ENCODE data around the gene FANCC. TPM values are rescaled to one million over a fixed set of nuclear protein-coding genes. Genes with fewer than 3 reads are reported as not detected.

FANCC gene
- total and polyA plus RNA-seq, 2 of the 4 experiments (the other 2 are of a cell fraction), result 4.7 to 6.3 TPM

GRCh38 chr9:95215336-95215898, 102.1 kb downstream of the FANCC start:
- Histone ChIP-seq H3K23ac (ENCODE audit: low read depth, low read length) (no peak overlapping the region), H3K79me1 (ENCODE audit: low read depth in 1 of 2, low read length in 2 of 2) (0 out of 4 replicates have a peak, but pooled peaks cover 0 to 5% of the 10 kb centered on the region in 2 experiments), H2BK5ac (ENCODE audit: low read depth, low read length, poor library complexity, severe bottlenecking) (no peak overlapping the region), H3K27me3 (ENCODE audit: control insufficient read depth, insufficient read depth, low read length) (no peaks in the 10 kb centered on the region), H4K20me1 (ENCODE audit: insufficient read depth, low read length) (no peaks in the 10 kb centered on the region), H2AK9ac (replicated peaks; ENCODE audit: low read depth, low read length, poor library complexity) (no peak overlapping the region), H3K4me2 (ENCODE audit: low read depth, low read length) (no peak overlapping the region), H2AFZ (replicated peaks; ENCODE audit: low read length, poor library complexity) (no peak overlapping the region), H3K4me1 (ENCODE audit: control insufficient read depth, insufficient read depth, low read length) (no peaks in the 10 kb centered on the region), H2AK5ac (ENCODE audit: low read depth, low read length) (no peak overlapping the region), H3K14ac (replicated peaks; ENCODE audit: low read depth, low read length) (no peak overlapping the region), H3K9me3 (ENCODE audit: control insufficient read depth, insufficient read depth, low read length) (no peaks in the 10 kb centered on the region), H3K18ac (ENCODE audit: low read depth, low read length) (no peak overlapping the region), H3K4me3 (ENCODE audit: insufficient read depth, low read depth, low read length) (no peak overlapping the region), H3K9me1 (ENCODE audit: insufficient read depth, low read length) (peaks cover 3% of the 10 kb centered on the region; the same call in 1 of the 2 replicates), H2BK120ac (ENCODE audit: low read depth, low read length) (no peak overlapping the region), H2BK20ac (ENCODE audit: low read depth, low read length) (no peak overlapping the region), H3K27ac (ENCODE audit: insufficient read depth, low read length) (no peak overlapping the region), H4K8ac (ENCODE audit: low read depth in 2 of 2, low read length in 2 of 2) (no peak overlapping the region), H4K91ac (ENCODE audit: insufficient read depth, low read depth, low read length) (no peak overlapping the region), H4K5ac (ENCODE audit: low read depth, low read length) (no peak overlapping the region), H2BK15ac (ENCODE audit: low read depth, low read length) (no peak overlapping the region), H3K4ac (ENCODE audit: low read depth, low read length) (no peak overlapping the region), H3K56ac (ENCODE audit: extremely low read depth, insufficient read depth, low read length) (no peak overlapping the region), H3K9ac (ENCODE audit: low read depth, low read length) (no peak overlapping the region), H3K36me3 (ENCODE audit: control insufficient read depth, insufficient read depth, low read length) (no peaks in the 10 kb centered on the region)
- intact Hi-C loops (cut with micrococcal nuclease) (no loop called here), dilution Hi-C loops (cut with HindIII; ENCODE audit: low sequenced_read_pairs, unreplicated experiment) (no loop called here), in situ Hi-C loops (cut with MboI; ENCODE audit: low sequenced_read_pairs) (no loop called here)
- TF ChIP-seq BHLHE40 (IDR thresholded peaks at IDR 0.05; ENCODE audit: low read depth, low read length) (no peak), USF2 (IDR thresholded peaks at IDR 0.05; ENCODE audit: low read depth, low read length) (no peak), RFX5 (IDR thresholded peaks at IDR 0.05; ENCODE audit: low read depth, low read length) (no peak), ELK1 (IDR thresholded peaks at IDR 0.05; ENCODE audit: borderline replicate concordance, low read depth, low read length) (no peak), CTCF (conservative IDR thresholded peaks at IDR 0.05; ENCODE audit: low read depth, low read length) (no peak), MAZ (IDR thresholded peaks at IDR 0.05; ENCODE audit: borderline replicate concordance, low read depth, low read length) (no peak), MXI1 (IDR thresholded peaks at IDR 0.05; ENCODE audit: borderline replicate concordance, low read depth, low read length) (no peak), SMC3 (IDR thresholded peaks at IDR 0.05; ENCODE audit: low read depth, low read length) (no peak)
- BruUV-seq (replicated peaks), result no TSS peak
- ATAC-seq (ENCODE audit: low read depth) (no peak), DNase-seq (no peak)
- ChIA-PET CTCF (no interaction called here), POLR2A (ENCODE audit: unreplicated experiment) (no interaction called here)
- WGBS, 2 experiments (ENCODE audit: extremely low coverage in 2 of 2, insufficient read length in 1 of 2), result no CpG with 5 or more reads among the region's 5 CpGs

Measured in IMR-90 (cell line).